Activated T-cell treated with anti-CD3 and anti-CD28 coated beads, Interleukin-2, amount 50 U/mL, for 4 hours (primary cell): ENCODE data around the gene DCP2. TPM values are rescaled to one million over a fixed set of nuclear protein-coding genes. Genes with fewer than 3 reads are reported as not detected.

Experiments used
- ATAC-seq, 2 donors: fragments of 200-7000 bp; cut with Tn5 transposase; one replicate each; pipeline ENCODE4 v1.10.0; 2021
- DNase-seq: peaks from one replicate; pipeline ENCODE4 v3.0.0-alpha.2; 2020
- H3K27me3 Mint-ChIP-seq: one replicate; pipeline ENCODE4 v1.8.0; 2021; ENCODE audit warnings: low read depth, mixed read lengths
- H3K36me3 Mint-ChIP-seq: one replicate; pipeline ENCODE4 v1.8.0; 2022; ENCODE audit warnings: mixed read lengths; ENCODE audit not compliant: insufficient read depth
- H3K4me1 Mint-ChIP-seq: one replicate; pipeline ENCODE4 v1.8.0; 2021; ENCODE audit warnings: low read depth, mixed read lengths
- H3K4me3 Mint-ChIP-seq: one replicate; pipeline ENCODE4 v1.8.0; 2021; ENCODE audit warnings: mild to moderate bottlenecking, moderate library complexity, mixed read lengths
- H3K9me3 Mint-ChIP-seq: one replicate; pipeline ENCODE4 v1.8.0; 2021; ENCODE audit warnings: mixed read lengths
- total RNA-seq, 3 donors: library from RNA; stranded (reverse); gene quantifications; one replicate each; pipeline ENCODE4 v1.2.1, GENCODE V29; 2021

DCP2 gene
- total RNA-seq, 3 donors from 2014 or later = 36.8 to 42.1 (median 41.1) TPM

DNA sequence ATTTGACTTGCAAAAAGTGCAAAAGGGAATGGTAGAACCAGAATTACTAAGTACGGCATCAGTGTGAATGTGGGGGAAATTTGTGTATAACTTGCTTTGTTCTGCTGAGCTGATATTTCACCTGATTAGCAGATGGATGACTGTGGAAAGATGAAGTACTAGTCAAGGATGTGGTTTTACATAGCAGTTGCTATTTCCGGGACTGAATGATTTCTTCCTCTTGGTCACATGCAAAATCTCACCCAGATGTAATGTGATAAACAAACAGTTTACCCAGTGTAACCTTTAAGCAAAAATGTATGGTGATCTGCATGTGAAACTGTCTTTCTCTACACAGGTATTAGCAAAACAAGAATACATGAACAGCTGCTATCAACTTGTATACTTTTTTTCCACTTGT, 46.1 kb downstream of the DCP2 start:
- Mint-ChIP-seq H3K4me3 (peak overlapping the region; percentile 11), H3K36me3 (peaks cover 22% of the 10 kb centered on the region), H3K4me1 (peaks cover 67% of the 10 kb centered on the region), H3K27me3 (no peaks in the 10 kb centered on the region), H3K9me3 (no peaks in the 10 kb centered on the region)
- ATAC-seq (peak; percentile 74 to 78), DNase-seq (no peak)

DNA sequence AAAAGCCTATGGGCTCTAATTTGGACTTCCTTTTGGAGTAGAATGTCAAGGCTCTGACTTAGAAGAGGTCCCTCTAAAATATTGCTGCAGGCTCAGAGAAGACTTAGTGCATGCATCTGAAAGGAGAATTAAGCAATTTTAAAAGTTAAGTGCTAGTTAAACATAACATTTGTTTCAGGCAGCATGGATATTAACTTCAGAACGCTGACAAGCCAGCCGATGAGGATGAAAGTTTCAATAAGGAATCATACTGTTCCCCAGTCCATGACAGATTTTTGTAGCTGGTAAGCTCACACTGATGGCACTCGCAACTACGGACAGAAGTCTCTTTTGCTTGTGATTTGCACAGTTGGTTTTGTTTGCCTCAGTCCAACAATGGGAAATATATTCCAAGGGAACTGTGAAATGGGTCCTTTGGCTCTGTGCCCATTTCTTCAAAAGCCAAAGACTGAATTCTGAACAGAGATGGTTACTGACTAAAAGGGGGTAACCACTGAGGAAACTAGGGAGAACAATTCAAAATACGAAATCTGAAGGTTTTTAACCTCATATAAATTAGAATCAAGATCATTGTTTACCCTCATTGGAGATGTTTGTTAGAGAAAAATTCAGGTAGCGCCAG, 47.6 kb downstream of the DCP2 start:
- Mint-ChIP-seq H3K4me3 (no peak overlapping the region), H3K27me3 (no peaks in the 10 kb centered on the region), H3K9me3 (no peaks in the 10 kb centered on the region), H3K4me1 (peaks cover 52% of the 10 kb centered on the region), H3K36me3 (peaks cover 15% of the 10 kb centered on the region)
- ATAC-seq (no peak), DNase-seq (no peak)

- Mint-ChIP-seq H3K9me3 (no peaks in the 10 kb centered on the region), H3K36me3 (peaks cover 24% of the 10 kb centered on the region), H3K4me3 (no peak overlapping the region), H3K27me3 (no peaks in the 10 kb centered on the region), H3K4me1 (peaks cover 39% of the 10 kb centered on the region)
- ATAC-seq (no peak), DNase-seq (no peak)
Observed at GRCh38 chr5:113025596-113025995, 49.0 kb downstream of the DCP2 start.

DNA sequence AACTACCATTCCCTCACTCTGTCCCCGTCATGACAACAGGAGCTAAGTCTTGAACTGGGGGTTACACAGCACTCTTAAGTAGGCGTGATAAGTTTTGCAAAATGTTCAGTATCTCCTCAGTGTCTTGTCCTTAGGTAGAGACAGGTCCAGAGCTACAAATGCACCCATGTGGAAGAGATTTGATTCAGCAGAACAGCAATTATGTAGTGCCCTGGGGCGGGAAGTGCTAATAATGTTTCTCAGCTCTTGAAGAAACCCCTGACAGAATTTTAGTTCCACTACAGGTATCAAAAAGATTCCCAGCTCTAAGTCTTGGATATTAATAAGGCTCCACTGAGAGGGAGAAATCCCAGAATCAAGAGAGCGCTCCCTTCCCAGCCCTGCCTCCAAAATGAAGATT, 49.6 kb downstream of the DCP2 start:
- H3K27me3 Mint-ChIP-seq = no peaks in the 10 kb centered on the region

DNA sequence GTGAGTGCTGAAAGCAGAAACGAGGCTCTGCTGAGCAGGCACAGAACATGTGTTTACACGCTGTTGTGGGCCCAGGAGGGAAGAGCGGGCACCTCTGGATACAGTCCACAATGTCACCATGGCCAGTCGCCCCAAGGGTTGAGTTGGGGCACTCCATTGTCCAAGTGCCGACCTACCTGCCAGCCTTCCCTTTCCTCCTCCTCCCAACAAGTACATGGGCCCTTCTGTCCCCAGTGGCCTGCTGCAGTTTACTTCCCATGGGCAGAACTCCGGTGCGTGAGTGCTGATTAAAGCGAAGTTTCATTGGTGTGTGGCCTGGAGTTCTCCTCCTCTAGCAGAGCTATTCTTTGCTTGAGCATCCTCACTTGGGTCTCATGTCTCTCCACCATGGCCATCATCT, 50.4 kb downstream of the DCP2 start:
- H3K4me1 Mint-ChIP-seq = peaks cover 25% of the 10 kb centered on the region
- no peak overlapping the region for H3K4me3 Mint-ChIP-seq
- DNase-seq (no peak), ATAC-seq (no peak)
- H3K9me3 Mint-ChIP-seq = no peaks in the 10 kb centered on the region
- no peaks in the 10 kb centered on the region for H3K27me3 Mint-ChIP-seq
- peaks cover 24% of the 10 kb centered on the region for H3K36me3 Mint-ChIP-seq

More for the DNA sequence above, 49.6 kb downstream of the DCP2 start:
- H3K4me1 Mint-ChIP-seq = peaks cover 32% of the 10 kb centered on the region
- H3K36me3 Mint-ChIP-seq = peaks cover 24% of the 10 kb centered on the region
- H3K9me3 Mint-ChIP-seq = no peaks in the 10 kb centered on the region
- ATAC-seq (no peak), DNase-seq (no peak)
- H3K4me3 Mint-ChIP-seq = no peak overlapping the region

- ATAC-seq (no peak), DNase-seq (no peak)
- Mint-ChIP-seq H3K27me3 (no peaks in the 10 kb centered on the region), H3K9me3 (no peaks in the 10 kb centered on the region), H3K36me3 (peaks cover 24% of the 10 kb centered on the region), H3K4me1 (peaks cover 21% of the 10 kb centered on the region), H3K4me3 (no peak overlapping the region)
Observed at GRCh38 chr5:113027431-113027830, 50.8 kb downstream of the DCP2 start.

- ATAC-seq (no peak), DNase-seq (no peak)
- H3K9me3 Mint-ChIP-seq = no peaks in the 10 kb centered on the region
- no peaks in the 10 kb centered on the region for H3K27me3 Mint-ChIP-seq
- H3K4me3 Mint-ChIP-seq = no peak overlapping the region
- peaks cover 1% of the 10 kb centered on the region for H3K4me1 Mint-ChIP-seq
- peaks cover 22% of the 10 kb centered on the region for H3K36me3 Mint-ChIP-seq
Observed at GRCh38 chr5:113029614-113030013, 53.0 kb downstream of the DCP2 start.

DNA sequence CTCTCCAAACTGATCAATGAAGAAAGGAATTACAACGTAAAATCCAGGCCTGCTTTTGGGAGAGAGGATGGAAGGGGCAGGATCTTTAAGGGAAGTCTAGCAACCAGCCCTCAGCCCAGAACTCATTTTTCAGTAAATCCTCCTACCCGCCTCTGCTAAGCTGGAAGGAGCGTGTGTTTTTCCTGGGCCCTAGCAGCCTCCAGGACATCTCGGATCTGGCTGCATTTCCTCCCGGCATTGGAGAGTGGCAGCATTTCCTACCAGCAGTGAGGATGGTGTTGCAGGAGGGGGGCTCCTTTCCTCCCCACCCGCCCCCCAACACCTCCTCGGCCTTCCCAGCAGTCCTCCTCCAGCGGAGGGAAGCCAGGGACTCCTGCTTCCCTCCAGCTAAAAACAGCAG, 54.5 kb downstream of the DCP2 start:
- H3K36me3 Mint-ChIP-seq = peaks cover 22% of the 10 kb centered on the region
- DNase-seq (no peak), ATAC-seq (no peak)
- H3K4me3 Mint-ChIP-seq = no peak overlapping the region
- no peaks in the 10 kb centered on the region for H3K27me3 Mint-ChIP-seq
- H3K9me3 Mint-ChIP-seq = no peaks in the 10 kb centered on the region
- H3K4me1 Mint-ChIP-seq = no peaks in the 10 kb centered on the region

- DNase-seq (no peak), ATAC-seq (no peak)
- Mint-ChIP-seq H3K4me1 (no peaks in the 10 kb centered on the region), H3K9me3 (no peaks in the 10 kb centered on the region), H3K36me3 (peaks cover 20% of the 10 kb centered on the region), H3K27me3 (no peaks in the 10 kb centered on the region), H3K4me3 (no peak overlapping the region)
Observed at GRCh38 chr5:113031557-113031956, 55.0 kb downstream of the DCP2 start.

- ATAC-seq = peak; percentile 14 to 18
- Mint-ChIP-seq H3K36me3 (peaks cover 10% of the 10 kb centered on the region), H3K4me3 (no peak overlapping the region), H3K4me1 (no peaks in the 10 kb centered on the region), H3K9me3 (no peaks in the 10 kb centered on the region), H3K27me3 (no peaks in the 10 kb centered on the region)
- DNase-seq = no peak
Observed at GRCh38 chr5:113034182-113034773, 57.7 kb downstream of the DCP2 start.

- Mint-ChIP-seq H3K27me3 (no peaks in the 10 kb centered on the region), H3K4me1 (no peaks in the 10 kb centered on the region)
- no peak for ATAC-seq
Observed at GRCh38 chr5:113035096-113035495, 58.5 kb downstream of the DCP2 start.

GRCh38 chr5:113036321-113036720, 59.7 kb downstream of the DCP2 start:
- peaks cover 1% of the 10 kb centered on the region for H3K4me1 Mint-ChIP-seq
- no peak overlapping the region for H3K4me3 Mint-ChIP-seq
- H3K36me3 Mint-ChIP-seq = peaks cover 2% of the 10 kb centered on the region
- DNase-seq (no peak), ATAC-seq (no peak)
- H3K27me3 Mint-ChIP-seq = no peaks in the 10 kb centered on the region
- H3K9me3 Mint-ChIP-seq = no peaks in the 10 kb centered on the region

More at GRCh38 chr5:113035096-113035495, 58.5 kb downstream of the DCP2 start:
- Mint-ChIP-seq H3K9me3 (no peaks in the 10 kb centered on the region), H3K4me3 (no peak overlapping the region), H3K36me3 (peaks cover 2% of the 10 kb centered on the region)
- no peak for DNase-seq

GRCh38 chr5:113036826-113037225, 60.2 kb downstream of the DCP2 start:
- H3K4me1 Mint-ChIP-seq = peaks cover 2% of the 10 kb centered on the region
- peaks cover 2% of the 10 kb centered on the region for H3K36me3 Mint-ChIP-seq
- ATAC-seq (no peak), DNase-seq (no peak)
- no peaks in the 10 kb centered on the region for H3K27me3 Mint-ChIP-seq
- no peaks in the 10 kb centered on the region for H3K9me3 Mint-ChIP-seq
- H3K4me3 Mint-ChIP-seq = no peak overlapping the region

DNA sequence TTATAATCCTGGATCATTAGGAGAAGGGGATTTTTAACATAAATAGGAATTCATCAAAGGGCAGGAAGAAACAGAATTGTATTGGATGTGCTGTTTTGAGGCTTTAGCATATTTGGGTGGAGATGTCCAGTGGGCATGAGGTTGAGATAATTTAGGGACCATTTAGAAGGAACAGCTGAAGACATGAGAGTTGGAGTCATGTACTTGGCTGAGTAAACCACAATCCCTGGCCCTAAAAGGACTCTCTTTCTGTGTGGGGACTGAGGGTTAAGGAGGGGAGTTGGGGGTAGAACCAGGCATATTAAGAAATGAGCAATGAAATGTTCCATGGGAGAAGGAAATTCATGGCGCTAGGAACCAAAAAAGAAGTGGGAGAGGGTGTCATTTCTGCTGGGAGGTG, 61.5 kb downstream of the DCP2 start:
- Mint-ChIP-seq H3K4me3 (no peak overlapping the region), H3K36me3 (peaks cover 3% of the 10 kb centered on the region), H3K9me3 (no peaks in the 10 kb centered on the region), H3K27me3 (no peaks in the 10 kb centered on the region), H3K4me1 (peaks cover 2% of the 10 kb centered on the region)
- ATAC-seq (no peak), DNase-seq (no peak)

DNA sequence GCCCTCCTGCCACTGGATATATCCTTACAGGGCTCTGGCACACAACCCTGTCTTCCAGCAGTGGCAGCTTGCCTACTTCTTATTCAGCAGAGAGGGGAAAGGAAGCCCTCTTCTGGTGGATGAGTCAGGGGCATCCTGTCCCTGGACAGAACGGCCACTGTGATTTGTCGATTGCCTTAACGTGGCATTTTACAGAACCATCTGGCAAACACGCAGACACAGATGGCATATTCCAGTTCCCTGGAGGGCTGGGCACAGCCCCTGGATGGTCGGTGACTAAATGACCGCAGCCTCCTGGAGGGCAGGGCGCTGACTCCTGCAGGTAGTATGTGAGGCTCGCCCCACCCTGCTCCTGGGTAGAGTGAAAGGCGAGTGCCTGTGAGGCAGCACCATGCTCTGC, 62.1 kb downstream of the DCP2 start:
- Mint-ChIP-seq H3K27me3 (no peaks in the 10 kb centered on the region), H3K36me3 (peaks cover 3% of the 10 kb centered on the region), H3K9me3 (no peaks in the 10 kb centered on the region), H3K4me1 (peaks cover 2% of the 10 kb centered on the region), H3K4me3 (no peak overlapping the region)
- DNase-seq = no peak
- ATAC-seq = no peak
